Kidney (tissue), 14 donors: Measurements from ENCODE around the gene ITPR2. TPM values are rescaled to one million over a fixed set of nuclear protein-coding genes. Genes with fewer than 3 reads are reported as not detected.
A peak's percentile ranks its signal among the peaks of the same experiment; 100 is the strongest.

Experiments
- DNase-seq, 5 donors: peaks; one replicate each; pipeline ENCODE4 v3.0.0-alpha.2; 2013 to 2020
- FAIRE-seq: peaks from 2 replicates; lab custom pipeline; 2012; peaks lifted over from hg19 to GRCh38; lab: Jason Lieb, UNC
- H3K27ac ChIP-seq, 2 donors: one replicate each; pipeline ENCODE4 v1.7.0; 2013; ENCODE audit warnings: low read depth in 2 of 2, low read length in 2 of 2, inconsistent platforms in 1 of 2
- H3K27me3 ChIP-seq: one replicate; pipeline ENCODE4 v1.7.1; 2013; ENCODE audit warnings: low read length, inconsistent platforms; ENCODE audit not compliant: control insufficient read depth, insufficient read depth
- H3K36me3 ChIP-seq, 3 donors: one replicate each; pipeline versions ENCODE4 v1.7.0 to v1.7.1; 2013; ENCODE audit warnings: low read length in 3 of 3, control low read depth in 1 of 3, inconsistent platforms in 1 of 3; ENCODE audit not compliant: insufficient read depth in 3 of 3, control insufficient read depth in 2 of 3
- H3K4me1 ChIP-seq, 3 donors: one replicate each; pipeline versions ENCODE4 v1.7.0 to v1.7.1; 2013; ENCODE audit warnings: low read length in 3 of 3, inconsistent platforms in 1 of 3, low read depth in 1 of 3; ENCODE audit not compliant: control insufficient read depth in 2 of 3, insufficient read depth in 2 of 3
- H3K4me3 ChIP-seq, 3 donors: one replicate each; pipeline versions ENCODE4 v1.7.0 to v1.8.1; 2013; ENCODE audit warnings: low read length in 3 of 3, control low read depth in 1 of 3, inconsistent platforms in 1 of 3
- H3K9ac ChIP-seq, 3 donors: one replicate each; pipeline versions ENCODE4 v1.7.0 to v1.7.1; 2013; ENCODE audit warnings: low read length in 3 of 3, control low read depth in 1 of 3, inconsistent platforms in 1 of 3
- H3K9me3 ChIP-seq, 3 donors: one replicate each; pipeline versions ENCODE4 v1.7.0 to v1.7.1; 2013; ENCODE audit warnings: low read length in 3 of 3, control low read depth in 1 of 3, inconsistent platforms in 1 of 3; ENCODE audit not compliant: control insufficient read depth in 2 of 3, insufficient read depth in 1 of 3
- intact Hi-C: fragments of 100-400 bp; cut with DNase I; formaldehyde crosslinking; loops from one replicate; pipeline ENCODE4 v1.11.1; 2022
- polyA plus RNA-seq: library from polyadenylated mRNA; stranded (reverse); fragments of 350-450 nt; fragmentation: Illumina TruSeq; extraction: RNeasy Lipid Tissue Mini Kit (QIAGEN cat#74804); gene quantifications from one replicate; pipeline ENCODE4 v1.2.3, GENCODE V29; 2014; ENCODE audit warnings: low read depth, low replicate concordance; ENCODE audit not compliant: insufficient read depth
- total RNA-seq: library from RNA; stranded (reverse); fragmentation: NEBNext Ultra II Directional; extraction: Animal tissue kit (Norgen Biotek cat#: 25700); gene quantifications from one replicate; pipeline ENCODE4 v1.2.1, GENCODE V29; 2021
- TF ChIP-seq, protein P1 (sequence below): IDR thresholded peaks from 3 replicates; pipeline ENCODE4 v1.5.1; 2012; ENCODE audit warnings: mild to moderate bottlenecking, moderate library complexity, borderline replicate concordance; ENCODE audit not compliant: insufficient read depth; ENCODE audit errors: extremely low read depth
- donor health status: control.
- donor health status: control.
- donor health status: control.
- donor health status: control.
- donor health status: control.
- donor health status: DM: yes; HTN: yes; CAD: no.
- donor health status: Normal renal cell carcinoma (clear cell type).

ITPR2 gene
- total and polyA plus RNA-seq, 2 donors from 2014 or later = 5.7 to 56.9 TPM

GRCh38 chr12:26874501-26875296 lies 41.7 kb upstream of the ITPR2 start:
- no peaks in the 10 kb centered on the region for H3K36me3 ChIP-seq
- TF ChIP-seq, protein P1, sequence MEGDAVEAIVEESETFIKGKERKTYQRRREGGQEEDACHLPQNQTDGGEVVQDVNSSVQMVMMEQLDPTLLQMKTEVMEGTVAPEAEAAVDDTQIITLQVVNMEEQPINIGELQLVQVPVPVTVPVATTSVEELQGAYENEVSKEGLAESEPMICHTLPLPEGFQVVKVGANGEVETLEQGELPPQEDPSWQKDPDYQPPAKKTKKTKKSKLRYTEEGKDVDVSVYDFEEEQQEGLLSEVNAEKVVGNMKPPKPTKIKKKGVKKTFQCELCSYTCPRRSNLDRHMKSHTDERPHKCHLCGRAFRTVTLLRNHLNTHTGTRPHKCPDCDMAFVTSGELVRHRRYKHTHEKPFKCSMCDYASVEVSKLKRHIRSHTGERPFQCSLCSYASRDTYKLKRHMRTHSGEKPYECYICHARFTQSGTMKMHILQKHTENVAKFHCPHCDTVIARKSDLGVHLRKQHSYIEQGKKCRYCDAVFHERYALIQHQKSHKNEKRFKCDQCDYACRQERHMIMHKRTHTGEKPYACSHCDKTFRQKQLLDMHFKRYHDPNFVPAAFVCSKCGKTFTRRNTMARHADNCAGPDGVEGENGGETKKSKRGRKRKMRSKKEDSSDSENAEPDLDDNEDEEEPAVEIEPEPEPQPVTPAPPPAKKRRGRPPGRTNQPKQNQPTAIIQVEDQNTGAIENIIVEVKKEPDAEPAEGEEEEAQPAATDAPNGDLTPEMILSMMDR = no peak
- intact Hi-C loops = no loop called here
- FAIRE-seq = no peak
- DNase-seq = peak in 2 of 5 donors; percentile 33 to 65
- H3K4me3 ChIP-seq = no peak overlapping the region
- H3K9me3 ChIP-seq = no peaks in the 10 kb centered on the region
- H3K4me1 ChIP-seq = peaks cover 0 to 8% (median 6%) of the 10 kb centered on the region in 3 donors
- no peaks in the 10 kb centered on the region for H3K27me3 ChIP-seq
- H3K27ac ChIP-seq = no peak overlapping the region
- H3K9ac ChIP-seq = no peak overlapping the region

GRCh38 chr12:26872625-26873024 lies 39.6 kb upstream of the ITPR2 start:
- TF ChIP-seq, protein P1 = no peak
- DNase-seq (no peak), FAIRE-seq (no peak)
- Histone ChIP-seq H3K9ac (no peak overlapping the region), H3K27me3 (no peaks in the 10 kb centered on the region), H3K27ac (no peak overlapping the region), H3K9me3 (no peaks in the 10 kb centered on the region), H3K4me3 (no peak overlapping the region), H3K36me3 (no peaks in the 10 kb centered on the region), H3K4me1 (peaks cover 0 to 5% (median 0%) of the 10 kb centered on the region in 3 donors)
- intact Hi-C loops = no loop called here

DNA sequence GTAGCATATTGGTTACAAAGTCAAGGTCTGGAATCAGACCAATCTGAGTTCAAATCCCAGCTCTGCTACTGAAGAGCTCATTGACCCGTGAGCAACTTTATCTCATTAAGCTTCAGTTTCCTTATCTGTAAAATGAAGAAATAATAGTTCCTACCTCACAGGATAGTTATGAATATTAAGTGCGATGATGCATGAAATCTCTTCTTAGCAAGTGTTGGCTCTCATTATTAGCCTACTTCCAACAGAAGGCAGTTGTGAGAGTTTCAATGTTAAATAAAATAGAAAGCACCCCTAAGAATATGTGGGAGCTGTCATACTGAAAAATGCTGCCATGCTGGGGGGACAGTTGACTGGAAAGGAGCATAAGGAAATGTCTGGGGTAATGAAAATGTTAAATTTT lies 39.0 kb upstream of the ITPR2 start:
- TF ChIP-seq, protein P1 = no peak
- DNase-seq (no peak), FAIRE-seq (no peak)
- Histone ChIP-seq H3K4me3 (no peak overlapping the region), H3K4me1 (peaks cover 0 to 5% (median 0%) of the 10 kb centered on the region in 3 donors), H3K9ac (no peak overlapping the region), H3K27ac (no peak overlapping the region), H3K27me3 (no peaks in the 10 kb centered on the region), H3K36me3 (no peaks in the 10 kb centered on the region), H3K9me3 (no peaks in the 10 kb centered on the region)
- intact Hi-C loops = no loop called here
